Erythroblast (primary cell): ENCODE results near the gene MAPK12.

ENCODE experiments used
- GATA1 ChIP-seq: IDR thresholded peaks from 2 replicates; pipeline ENCODE4 v1.6.1; 2011; ENCODE audit warnings: low read depth, mild to moderate bottlenecking, control low read depth, low read length, moderate library complexity
- POLR2A ChIP-seq: IDR thresholded peaks from 2 replicates; pipeline ENCODE4 v1.6.1; 2011; ENCODE audit warnings: mild to moderate bottlenecking, low read length

DNA sequence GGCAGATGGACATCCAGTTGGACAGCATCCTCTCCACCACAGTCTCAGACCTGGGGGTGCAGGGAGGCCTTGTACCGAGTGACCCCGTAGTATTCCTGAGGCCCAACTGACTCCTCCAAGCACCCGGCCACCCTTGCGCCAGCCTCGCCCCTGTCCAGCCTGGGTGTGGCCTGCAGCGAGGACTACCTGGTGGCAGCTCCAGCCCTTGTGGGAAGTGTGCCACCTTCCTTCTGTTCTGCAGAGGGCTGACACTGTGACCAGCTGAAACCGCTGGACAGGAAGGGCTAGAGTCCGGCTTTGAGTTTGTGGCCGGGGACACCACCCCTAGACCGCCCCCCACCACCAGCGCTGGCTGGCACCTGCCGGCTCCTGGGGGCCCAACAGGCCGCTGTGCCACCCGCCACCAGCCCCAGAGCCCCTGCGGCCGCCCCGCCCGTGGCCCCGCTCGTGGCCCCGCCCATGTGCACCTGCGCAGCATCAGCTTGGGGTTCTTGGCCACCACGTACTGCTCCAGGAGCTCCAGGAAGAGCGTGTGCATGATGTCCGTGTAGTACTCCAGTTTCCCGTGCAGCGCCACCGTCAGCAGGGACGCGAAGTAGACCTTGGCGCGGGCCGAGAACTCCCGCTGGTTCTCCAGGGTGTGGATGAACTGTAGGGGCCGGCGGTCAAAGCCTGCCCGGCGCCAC, 18.7 kb upstream of the MAPK12 start:
- no peak for TF ChIP-seq POLR2A
- no peak for TF ChIP-seq GATA1
